ENCODE data around the gene RASGRF1. TPM values are rescaled to one million over a fixed set of nuclear protein-coding genes. Genes with fewer than 3 reads are reported as not detected.

Gene RASGRF1
- polyA plus RNA-seq, 1 donor (not counting 4 experiments of a cell fraction or from before 2014, with no cell fraction given) = 0.08 TPM

DNA sequence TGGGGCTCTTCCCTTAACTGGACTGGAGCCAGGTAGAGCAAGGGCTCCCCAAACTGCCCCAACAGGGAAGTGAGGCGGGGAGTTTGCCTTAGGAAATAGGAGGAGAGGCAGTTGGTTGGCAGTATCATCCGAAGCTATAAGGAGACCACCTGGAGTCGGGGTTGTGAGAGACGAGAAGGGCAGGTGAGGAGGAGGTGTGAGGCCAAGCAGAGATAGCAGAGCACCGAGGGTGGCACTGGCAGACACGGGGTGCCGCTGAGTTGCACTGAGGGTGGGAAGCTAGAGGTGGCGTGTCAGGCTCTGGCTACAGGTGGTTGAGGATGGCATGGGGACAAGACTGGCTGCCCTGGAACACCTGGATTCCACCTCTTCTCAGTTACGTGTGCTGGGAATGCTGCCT is 17.2 kb downstream of the RASGRF1 start:
- H3K9ac ChIP-seq (ENCODE audit: control insufficient read depth, extremely low read depth, insufficient read depth, low read length) = no peak overlapping the region
- no peak overlapping the region for H3K4me2 ChIP-seq (ENCODE audit: control insufficient read depth, extremely low read depth, insufficient read depth, low read depth, low read length)
- TF ChIP-seq EZH2 (IDR thresholded peaks at IDR 0.05; ENCODE audit: low read length) = no peak
- peaks cover 3% of the 10 kb centered on the region for H4K20me1 ChIP-seq (ENCODE audit: control insufficient read depth, extremely low read depth, insufficient read depth, low read length)
- DNase-seq (ENCODE audit: low read depth, low spot score) = no peak
- no peaks in the 10 kb centered on the region for H3K9me1 ChIP-seq (ENCODE audit: control insufficient read depth, extremely low read depth, insufficient read depth, low read length)
- H3K27ac ChIP-seq (ENCODE audit: control insufficient read depth, insufficient read depth, low read length) = no peak overlapping the region
- dilution Hi-C loops (cut with MboI; ENCODE audit: extremely low pct_ligation_motif_present, low sequenced_read_pairs) = no loop called here
- no peaks in the 10 kb centered on the region for H3K27me3 ChIP-seq (ENCODE audit: control insufficient read depth, extremely low read depth, insufficient read depth, low read length)
- H2AFZ ChIP-seq (ENCODE audit: control insufficient read depth, low read length) = no peak overlapping the region
- no peaks in the 10 kb centered on the region for H3K4me1 ChIP-seq (ENCODE audit: control insufficient read depth, extremely low read depth, insufficient read depth, low read length)
- no peaks in the 10 kb centered on the region for H3K36me3 ChIP-seq (ENCODE audit: control insufficient read depth in 2 of 2, extremely low read depth in 1 of 2, insufficient read depth in 2 of 2, low read length in 2 of 2)
- H3K79me2 ChIP-seq (ENCODE audit: control insufficient read depth, insufficient read depth, low read length) = no peaks in the 10 kb centered on the region
- no peak overlapping the region for H3K4me3 ChIP-seq (ENCODE audit: control insufficient read depth in 2 of 3, extremely low read depth in 1 of 3, insufficient read depth in 2 of 3, low read depth in 1 of 3, low read length in 3 of 3)
- FAIRE-seq = no peak
- H3K9me3 ChIP-seq (ENCODE audit: control insufficient read depth, low read depth, low read length) = no peaks in the 10 kb centered on the region

- no peak overlapping the region for H3K4me3 ChIP-seq (ENCODE audit: control insufficient read depth in 2 of 3, extremely low read depth in 1 of 3, insufficient read depth in 2 of 3, low read depth in 1 of 3, low read length in 3 of 3)
- no peaks in the 10 kb centered on the region for H3K36me3 ChIP-seq (ENCODE audit: control insufficient read depth in 2 of 2, extremely low read depth in 1 of 2, insufficient read depth in 2 of 2, low read length in 2 of 2)
- H2AFZ ChIP-seq (ENCODE audit: control insufficient read depth, low read length) = no peak overlapping the region
- H3K9ac ChIP-seq (ENCODE audit: control insufficient read depth, extremely low read depth, insufficient read depth, low read length) = no peak overlapping the region
- no peaks in the 10 kb centered on the region for H3K4me1 ChIP-seq (ENCODE audit: control insufficient read depth, extremely low read depth, insufficient read depth, low read length)
- no peaks in the 10 kb centered on the region for H3K9me1 ChIP-seq (ENCODE audit: control insufficient read depth, extremely low read depth, insufficient read depth, low read length)
- DNase-seq (ENCODE audit: low read depth, low spot score) (no peak), FAIRE-seq (no peak)
- H4K20me1 ChIP-seq (ENCODE audit: control insufficient read depth, extremely low read depth, insufficient read depth, low read length) = peaks cover 3% of the 10 kb centered on the region
- H3K9me3 ChIP-seq (ENCODE audit: control insufficient read depth, low read depth, low read length) = no peaks in the 10 kb centered on the region
- H3K27ac ChIP-seq (ENCODE audit: control insufficient read depth, insufficient read depth, low read length) = no peak overlapping the region
- TF ChIP-seq EZH2 (IDR thresholded peaks at IDR 0.05; ENCODE audit: low read length) (no peak), CTCF (optimal IDR thresholded peaks at IDR 0.05 in 1 of 3, IDR thresholded peaks at IDR 0.05 in 1 of 3, conservative IDR thresholded peaks at IDR 0.05 in 1 of 3; ENCODE audit: extremely low read depth in 1 of 3, insufficient read depth in 2 of 3, low read length in 3 of 3) (no peak)
- dilution Hi-C loops (cut with MboI; ENCODE audit: extremely low pct_ligation_motif_present, low sequenced_read_pairs) = no loop called here
- H3K27me3 ChIP-seq (ENCODE audit: control insufficient read depth, extremely low read depth, insufficient read depth, low read length) = no peaks in the 10 kb centered on the region
- no peaks in the 10 kb centered on the region for H3K79me2 ChIP-seq (ENCODE audit: control insufficient read depth, insufficient read depth, low read length)
- no peak overlapping the region for H3K4me2 ChIP-seq (ENCODE audit: control insufficient read depth, extremely low read depth, insufficient read depth, low read depth, low read length)
Measured at GRCh38 chr15:79071901-79072300, 18.7 kb downstream of the RASGRF1 start.

GRCh38 chr15:79068790-79069189 is 21.8 kb downstream of the RASGRF1 start:
- H4K20me1 ChIP-seq (ENCODE audit: control insufficient read depth, extremely low read depth, insufficient read depth, low read length) = peaks cover 3% of the 10 kb centered on the region
- H3K27me3 ChIP-seq (ENCODE audit: control insufficient read depth, extremely low read depth, insufficient read depth, low read length) = no peaks in the 10 kb centered on the region
- no peaks in the 10 kb centered on the region for H3K4me1 ChIP-seq (ENCODE audit: control insufficient read depth, extremely low read depth, insufficient read depth, low read length)
- no peaks in the 10 kb centered on the region for H3K36me3 ChIP-seq (ENCODE audit: control insufficient read depth in 2 of 2, extremely low read depth in 1 of 2, insufficient read depth in 2 of 2, low read length in 2 of 2)
- H3K4me2 ChIP-seq (ENCODE audit: control insufficient read depth, extremely low read depth, insufficient read depth, low read depth, low read length) = no peak overlapping the region
- no peak overlapping the region for H2AFZ ChIP-seq (ENCODE audit: control insufficient read depth, low read length)
- no peaks in the 10 kb centered on the region for H3K9me1 ChIP-seq (ENCODE audit: control insufficient read depth, extremely low read depth, insufficient read depth, low read length)
- no peaks in the 10 kb centered on the region for H3K9me3 ChIP-seq (ENCODE audit: control insufficient read depth, low read depth, low read length)
- H3K79me2 ChIP-seq (ENCODE audit: control insufficient read depth, insufficient read depth, low read length) = no peaks in the 10 kb centered on the region
- dilution Hi-C loops (cut with MboI; ENCODE audit: extremely low pct_ligation_motif_present, low sequenced_read_pairs) = no loop called here
- no peak overlapping the region for H3K4me3 ChIP-seq (ENCODE audit: control insufficient read depth in 2 of 3, extremely low read depth in 1 of 3, insufficient read depth in 2 of 3, low read depth in 1 of 3, low read length in 3 of 3)
- no peak for DNase-seq (ENCODE audit: low read depth, low spot score)
- H3K27ac ChIP-seq (ENCODE audit: control insufficient read depth, insufficient read depth, low read length) = no peak overlapping the region
- TF ChIP-seq CTCF (optimal IDR thresholded peaks at IDR 0.05 in 1 of 3, IDR thresholded peaks at IDR 0.05 in 1 of 3, conservative IDR thresholded peaks at IDR 0.05 in 1 of 3; ENCODE audit: extremely low read depth in 1 of 3, insufficient read depth in 2 of 3, low read length in 3 of 3) (no peak), EZH2 (IDR thresholded peaks at IDR 0.05; ENCODE audit: low read length) (no peak)
- no peak overlapping the region for H3K9ac ChIP-seq (ENCODE audit: control insufficient read depth, extremely low read depth, insufficient read depth, low read length)
- no peak for FAIRE-seq
